T-helper 2 cell (primary cell): ENCODE results near the gene PRR5L.

ENCODE experiments used
- DNase-seq, 5 experiments: peaks; one replicate each; pipeline versions ENCODE4 v3.0.0 to v3.0.0-alpha.2; 2012 to 2022

PRR5L gene

GRCh38 chr11:36441610-36442208, 145.6 kb downstream of the PRR5L start:
- no peak for DNase-seq

GRCh38 chr11:36443661-36444060, 147.6 kb downstream of the PRR5L start:
- no peak for DNase-seq

DNA sequence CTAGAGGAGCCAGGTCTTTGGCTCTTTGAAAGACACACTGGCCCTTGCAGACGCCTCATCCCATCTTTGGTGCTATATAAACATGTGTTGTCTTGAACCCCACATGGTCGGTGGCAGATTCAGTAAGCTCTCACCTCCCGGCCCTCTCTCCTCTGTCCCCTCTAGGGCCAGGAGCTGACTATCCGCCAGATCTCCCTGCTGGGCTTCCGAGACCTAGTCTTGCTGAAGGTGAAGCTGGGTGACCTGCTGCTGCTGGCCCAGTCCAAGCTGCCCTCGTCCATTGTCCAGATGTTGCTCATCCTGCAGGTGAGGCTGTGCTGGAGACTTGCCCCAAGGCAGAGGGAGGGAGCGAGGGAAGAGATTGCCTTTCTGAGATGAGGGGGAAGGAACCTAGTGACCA, 150.0 kb downstream of the PRR5L start:
- DNase-seq: no peak

DNA sequence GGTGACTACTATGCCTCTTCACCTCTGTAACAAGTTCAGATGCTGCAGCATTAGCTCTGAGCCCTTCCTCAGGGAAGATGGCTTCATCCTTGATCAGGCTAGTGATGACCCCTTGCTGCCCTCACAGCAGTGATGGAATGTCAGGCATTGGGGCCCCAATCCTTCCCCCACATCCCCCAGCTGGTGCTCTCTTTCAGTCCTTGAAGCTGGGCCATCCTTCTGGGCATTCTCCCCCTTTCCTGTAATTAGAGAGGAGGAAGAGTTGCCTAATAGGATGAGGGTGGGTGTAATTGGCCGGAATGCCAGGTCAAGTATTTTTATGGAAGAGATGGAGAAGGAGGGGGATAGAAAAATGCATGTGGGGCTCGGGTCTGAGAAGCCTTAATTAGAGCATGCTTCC, 151.4 kb downstream of the PRR5L start:
- no peak for DNase-seq

DNA sequence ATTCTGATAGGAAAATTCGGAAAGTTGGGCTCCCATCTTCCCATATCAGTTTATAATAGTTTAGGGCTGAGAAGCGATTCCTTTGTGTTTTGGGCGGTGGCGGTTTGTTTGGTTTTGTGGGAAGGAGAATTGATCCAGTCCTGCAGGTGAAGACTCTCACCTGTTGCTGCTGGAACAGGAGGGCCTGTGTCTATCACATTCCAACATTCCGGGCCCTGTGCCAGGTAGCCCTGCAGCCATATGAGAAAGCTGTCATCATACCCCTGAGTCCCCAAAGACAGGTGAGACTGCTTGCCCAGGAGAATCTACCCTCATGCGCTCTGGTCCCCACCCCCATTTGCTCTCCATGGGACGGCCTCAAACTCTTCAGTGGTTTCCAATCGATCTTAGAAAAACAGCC, 151.9 kb downstream of the PRR5L start:
- DNase-seq: no peak

DNA sequence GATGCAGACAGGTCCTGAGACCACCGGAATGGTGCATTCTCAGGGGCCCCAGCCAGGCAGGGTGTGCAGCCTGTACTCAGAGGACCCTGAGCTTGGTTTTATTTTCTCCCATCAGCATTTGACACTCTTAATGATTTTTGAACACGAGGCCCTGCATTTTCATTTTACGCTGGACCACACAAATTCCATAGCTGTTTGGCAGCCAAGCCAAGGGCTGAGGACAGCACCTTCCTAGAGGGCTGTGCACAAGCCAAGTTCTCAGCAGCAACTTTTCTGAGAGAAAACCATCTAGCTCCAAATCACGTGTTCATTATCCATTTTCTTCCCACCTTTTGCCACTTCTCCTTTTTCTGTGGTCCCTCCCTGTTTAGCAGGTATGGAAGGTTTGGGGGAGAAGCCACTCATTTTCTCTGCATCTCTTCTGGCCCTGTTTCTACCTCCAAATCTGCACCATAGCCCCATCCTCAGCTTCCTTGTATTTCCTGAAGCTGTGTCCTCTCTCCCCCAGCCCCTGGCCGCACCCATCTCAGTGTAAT, 153.5 kb downstream of the PRR5L start:
- DNase-seq: no peak

DNA sequence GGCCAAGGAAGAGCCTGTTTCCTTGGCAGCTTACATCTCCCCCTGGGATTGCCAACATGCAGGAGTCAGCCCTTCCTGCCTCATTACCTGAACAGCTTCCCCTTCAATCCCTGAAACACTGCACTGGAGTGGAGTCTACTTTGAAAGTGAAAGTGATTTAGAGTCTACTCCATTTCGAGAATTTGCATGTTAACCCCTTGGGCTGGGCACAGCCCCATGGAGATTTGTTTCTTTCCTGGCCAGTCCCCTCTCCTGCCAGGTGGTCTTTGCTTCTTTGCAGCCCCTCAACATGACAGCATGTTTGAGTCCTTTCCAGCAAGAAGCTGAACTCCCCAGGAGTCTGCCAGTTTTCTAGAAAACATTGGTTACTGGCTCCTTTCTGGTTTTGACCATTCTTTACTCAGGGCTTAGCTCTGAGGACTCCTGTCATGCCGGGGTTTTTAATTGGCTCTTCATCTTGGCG, 154.1 kb downstream of the PRR5L start:
- peak in 1 of 5 experiments; percentile 19 for DNase-seq

- no peak for DNase-seq
These were observed 155.0 kb downstream of the PRR5L start for GRCh38 chr11:36451045-36451444.

DNA sequence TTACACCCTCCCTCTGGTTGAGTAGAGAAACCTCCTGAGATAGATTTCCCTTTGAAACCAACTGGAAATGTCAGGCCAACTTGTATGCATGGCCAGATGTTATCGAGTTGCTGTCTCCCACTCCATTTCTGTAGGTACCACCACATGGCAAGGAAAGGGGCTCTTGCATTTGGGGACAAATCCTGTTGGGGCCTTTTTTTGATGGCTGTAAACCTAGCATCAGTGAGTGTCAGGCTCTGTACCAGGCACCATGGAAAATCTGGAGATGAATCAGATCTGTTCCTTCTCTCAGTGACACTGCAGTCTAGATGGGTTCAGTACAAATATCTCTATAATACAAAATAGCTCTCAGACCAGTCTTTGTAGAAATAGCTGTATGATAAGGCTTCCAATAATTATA, 155.6 kb downstream of the PRR5L start:
- DNase-seq: peak in 1 of 5 experiments; percentile 18

DNA sequence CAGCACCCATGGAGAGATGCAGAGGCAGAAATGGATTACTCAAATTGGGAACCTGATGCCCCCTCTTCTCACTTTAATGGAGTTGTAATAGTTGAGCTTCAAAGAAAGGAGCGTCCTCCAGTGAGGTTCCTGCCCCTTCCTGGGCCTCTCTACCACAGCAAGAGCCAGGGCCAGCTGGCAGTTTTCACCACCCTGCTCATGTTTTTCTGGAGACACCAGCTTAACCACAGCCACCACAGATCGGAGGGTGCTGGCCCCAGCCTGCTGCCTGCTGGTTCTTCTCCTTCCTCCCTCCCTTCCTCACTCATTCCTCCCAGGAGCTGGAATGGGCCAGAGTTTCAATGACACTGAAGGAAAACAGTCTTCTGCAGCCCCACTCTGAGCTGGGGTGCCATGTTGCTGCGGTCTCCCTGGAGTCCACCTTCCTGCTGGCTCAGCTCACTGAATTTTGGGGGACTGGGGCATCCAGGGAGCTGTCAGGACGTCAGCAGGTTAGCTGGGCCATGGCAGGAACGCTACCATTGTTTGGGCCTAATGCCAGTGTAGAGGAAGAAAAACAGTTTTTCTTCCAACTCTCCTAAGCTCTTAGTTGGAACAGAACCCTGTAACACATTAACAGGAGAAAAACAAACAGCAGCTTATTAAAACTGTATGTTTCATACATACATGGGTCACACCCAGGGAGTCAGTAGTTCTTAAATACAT, 156.3 kb downstream of the PRR5L start:
- DNase-seq: peak in 2 of 5 experiments; percentile 2 to 85

DNA sequence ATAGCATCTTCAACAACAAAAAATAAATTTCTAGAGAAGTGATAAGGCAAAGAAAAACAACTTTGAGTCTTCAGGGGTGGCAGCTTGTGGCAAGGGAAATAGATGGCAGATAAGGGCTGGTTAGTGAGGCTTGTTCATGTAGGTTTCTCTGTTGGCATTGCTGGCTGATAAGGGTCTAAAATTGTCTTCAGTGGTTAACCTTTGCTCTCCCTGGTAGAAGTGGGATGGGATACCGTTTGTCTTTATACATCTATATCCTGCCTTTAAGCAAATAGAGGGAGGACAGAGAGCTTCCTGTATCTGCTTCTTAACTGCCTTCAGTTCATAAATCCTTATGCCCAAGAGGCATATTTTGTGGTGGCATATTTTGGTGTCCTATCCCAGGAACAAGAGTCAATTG, 156.9 kb downstream of the PRR5L start:
- DNase-seq: peak in 2 of 5 experiments; percentile 10 to 93

DNA sequence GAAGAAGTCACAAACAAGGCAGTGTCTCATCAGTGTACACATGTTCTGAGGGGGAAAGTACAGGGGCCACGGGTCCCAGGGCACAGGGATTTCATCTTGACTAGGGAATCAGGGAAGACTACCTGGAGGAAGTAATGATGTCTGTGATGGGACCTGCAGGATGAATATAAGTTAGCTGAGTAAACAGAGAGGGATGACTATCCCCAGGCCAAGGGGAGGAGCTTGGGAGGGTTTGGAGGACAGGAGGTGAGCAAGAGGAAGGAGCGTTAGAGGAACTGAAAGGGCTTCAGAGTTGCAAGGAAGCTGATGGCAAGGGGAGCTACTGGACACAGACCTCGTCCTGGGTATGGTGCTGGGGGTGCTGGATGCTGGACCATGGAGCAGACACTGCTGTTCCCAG, 157.6 kb downstream of the PRR5L start:
- DNase-seq: no peak

DNA sequence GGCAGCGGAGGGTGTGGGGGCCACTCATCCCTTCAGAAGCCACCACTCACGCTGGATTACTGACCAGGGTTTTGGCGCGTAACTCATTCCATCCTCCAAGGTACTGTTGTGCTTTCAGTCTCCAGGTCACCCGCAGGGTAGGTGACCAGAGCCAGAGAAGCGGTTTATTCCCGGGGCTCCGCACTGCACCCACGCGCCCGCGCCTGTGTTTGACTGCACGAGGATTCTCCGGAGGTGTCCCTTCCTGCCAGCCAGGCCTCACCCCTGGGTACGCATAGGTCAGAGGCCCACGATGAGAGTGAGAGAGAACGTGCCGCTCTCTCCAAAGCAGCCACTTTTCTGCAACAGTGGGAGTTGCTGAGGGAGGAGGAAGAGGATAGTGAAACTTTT, 158.5 kb downstream of the PRR5L start:
- no peak for DNase-seq

DNA sequence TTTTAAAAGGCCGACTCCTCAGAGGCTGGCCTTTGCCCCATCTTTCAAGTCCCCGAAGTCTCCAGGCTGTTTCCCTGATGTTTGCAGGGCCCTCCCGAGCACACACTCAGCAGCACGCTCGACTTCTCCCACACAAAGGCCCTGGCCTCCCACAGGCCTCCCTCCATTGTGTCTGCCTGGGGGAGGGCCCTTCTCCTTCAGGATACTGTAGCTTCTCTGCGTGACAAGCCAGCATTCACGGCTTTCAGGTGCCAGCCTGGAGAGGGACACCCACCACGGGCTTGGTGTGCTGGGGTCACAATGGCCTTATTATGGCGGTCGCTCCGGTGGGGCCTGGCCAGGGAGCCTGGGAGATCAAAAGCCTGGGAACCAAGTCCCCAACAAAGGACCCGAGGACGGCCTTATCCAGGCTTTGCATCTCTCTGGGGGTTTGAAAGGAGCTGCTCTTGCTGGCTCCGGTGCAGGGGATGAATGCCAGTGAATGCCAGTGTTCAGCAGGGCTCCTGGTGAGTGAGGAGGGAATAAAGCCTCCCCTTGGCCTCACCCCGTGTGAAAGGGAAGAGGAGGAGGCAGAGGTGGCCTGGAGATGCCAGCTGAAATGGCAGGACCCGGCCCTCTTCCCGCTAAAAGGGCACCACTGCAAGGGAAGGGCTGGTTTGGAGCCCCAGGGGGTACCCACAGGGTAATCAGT, 159.0 kb downstream of the PRR5L start:
- DNase-seq: no peak

GRCh38 chr11:36455658-36456111, 159.6 kb downstream of the PRR5L start:
- peak in 1 of 5 experiments; percentile 19 for DNase-seq

GRCh38 chr11:36456156-36456555, 160.1 kb downstream of the PRR5L start:
- DNase-seq: no peak

GRCh38 chr11:36458129-36458915, 162.2 kb downstream of the PRR5L start:
- DNase-seq: no peak

GRCh38 chr11:36459046-36459445, 163.0 kb downstream of the PRR5L start:
- DNase-seq: no peak

DNA sequence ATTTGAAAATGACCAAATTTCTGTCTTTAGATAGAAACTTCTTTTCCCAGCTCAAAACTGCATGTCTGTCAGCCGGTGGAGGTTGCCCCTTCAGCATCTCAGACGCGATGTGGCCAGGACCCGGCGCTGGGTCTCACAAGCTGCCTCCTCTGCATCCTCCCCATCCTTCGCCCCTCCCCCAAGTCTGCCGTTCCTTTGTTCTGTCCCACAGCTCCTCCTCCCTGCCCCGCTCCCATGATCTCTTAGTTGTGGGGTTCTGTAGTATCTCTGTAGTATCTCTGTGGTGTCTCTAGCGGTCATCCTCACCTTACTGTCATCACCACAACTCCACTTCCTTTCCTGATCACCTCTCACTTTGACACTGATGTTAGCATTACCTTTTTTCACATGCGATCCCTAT, 164.1 kb downstream of the PRR5L start:
- DNase-seq: peak in 2 of 5 experiments; percentile 3 to 20

DNA sequence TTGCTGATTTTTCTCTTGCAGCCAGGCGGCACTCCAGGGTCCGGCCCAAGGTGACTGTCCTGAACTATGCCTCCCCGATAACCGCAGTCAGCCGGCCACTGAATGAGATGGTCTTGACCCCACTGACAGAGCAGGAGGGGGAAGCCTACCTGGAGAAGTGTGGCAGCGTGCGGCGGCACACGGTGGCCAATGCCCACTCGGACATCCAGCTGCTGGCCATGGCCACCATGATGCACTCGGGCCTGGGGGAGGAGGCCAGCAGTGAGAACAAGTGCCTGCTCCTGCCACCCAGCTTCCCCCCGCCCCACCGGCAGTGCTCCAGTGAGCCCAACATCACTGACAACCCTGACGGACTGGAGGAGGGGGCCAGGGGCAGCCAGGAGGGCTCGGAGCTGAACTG, 166.2 kb downstream of the PRR5L start:
- DNase-seq: no peak

DNA sequence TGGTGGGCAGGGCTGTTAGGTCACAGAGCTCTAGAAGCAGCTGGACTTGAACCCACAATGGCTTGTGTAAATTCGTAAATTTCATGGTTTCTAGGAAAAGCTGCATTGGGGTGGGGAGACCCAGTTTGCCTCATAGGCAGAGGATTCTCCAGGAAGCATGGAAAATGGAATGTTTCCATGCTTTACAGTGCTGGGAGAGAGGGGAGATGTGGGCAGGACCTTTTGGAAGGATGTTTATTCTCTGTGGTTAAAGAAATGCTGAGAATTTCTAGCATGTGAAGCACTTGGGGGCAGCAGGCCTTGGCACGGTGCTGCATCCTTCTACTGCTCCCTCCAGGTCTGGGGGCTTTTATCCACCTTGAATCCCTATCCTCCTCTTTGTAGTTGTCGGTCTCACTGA, 167.7 kb downstream of the PRR5L start:
- DNase-seq: no peak

- DNase-seq: no peak
These were observed 168.6 kb downstream of the PRR5L start for GRCh38 chr11:36464720-36465119.
